HCT116 (cell line): ENCODE measurements around the gene TET3.

ENCODE experiments used
- EZH2phosphoT487 ChIP-seq: fragments of 200-600 bp; IDR thresholded peaks from 2 replicates; pipeline ENCODE4 v1.6.1; 2018; ENCODE audit warnings: antibody characterized with exemption, borderline replicate concordance
- JUND ChIP-seq: IDR thresholded peaks from 2 replicates; pipeline ENCODE4 v1.6.1; 2012
- POLR2A ChIP-seq: IDR thresholded peaks from 2 replicates; pipeline ENCODE4 v1.7.0; 2011; ENCODE audit warnings: borderline replicate concordance; ENCODE audit not compliant: insufficient read depth, insufficient read length; ENCODE audit errors: extremely low read depth
- RAD21 ChIP-seq: IDR thresholded peaks from 2 replicates; pipeline ENCODE4 v1.6.1; 2012; ENCODE audit warnings: low read depth, mild to moderate bottlenecking
- YY1 ChIP-seq: IDR thresholded peaks from 2 replicates; pipeline ENCODE4 v1.6.1; 2011; ENCODE audit warnings: low read length, low read depth, moderate library complexity, mild to moderate bottlenecking; ENCODE audit not compliant: insufficient replicate concordance; ENCODE audit errors: extremely low read depth
- TF ChIP-seq, protein P1 (sequence below), 3 experiments: fragments of 200-600 bp in 1 of 3; sonication (generic) in 1 of 3; IDR thresholded peaks in 2 of 3; conservative IDR thresholded peaks in 1 of 3; 2 replicates each; pipeline ENCODE4 v1.5.1; 2012 to 2017; ENCODE audit warnings: low read depth in 2 of 3, low read length in 2 of 3, antibody characterized with exemption in 1 of 3, borderline replicate concordance in 1 of 3, control low read depth in 1 of 3, mild to moderate bottlenecking in 1 of 3, mixed read lengths in 1 of 3, mixed run types in 1 of 3, moderate library complexity in 1 of 3; ENCODE audit not compliant: insufficient read depth in 1 of 3
- TF ChIP-seq, protein P2 (sequence below): IDR thresholded peaks from 2 replicates; pipeline ENCODE4 v1.6.1; 2012
- TF ChIP-seq, protein P3 (sequence below): IDR thresholded peaks from 2 replicates; pipeline ENCODE4 v1.6.1; 2011; ENCODE audit warnings: mild to moderate bottlenecking, low read length, moderate library complexity; ENCODE audit not compliant: insufficient replicate concordance; ENCODE audit errors: extremely low read depth

DNA sequence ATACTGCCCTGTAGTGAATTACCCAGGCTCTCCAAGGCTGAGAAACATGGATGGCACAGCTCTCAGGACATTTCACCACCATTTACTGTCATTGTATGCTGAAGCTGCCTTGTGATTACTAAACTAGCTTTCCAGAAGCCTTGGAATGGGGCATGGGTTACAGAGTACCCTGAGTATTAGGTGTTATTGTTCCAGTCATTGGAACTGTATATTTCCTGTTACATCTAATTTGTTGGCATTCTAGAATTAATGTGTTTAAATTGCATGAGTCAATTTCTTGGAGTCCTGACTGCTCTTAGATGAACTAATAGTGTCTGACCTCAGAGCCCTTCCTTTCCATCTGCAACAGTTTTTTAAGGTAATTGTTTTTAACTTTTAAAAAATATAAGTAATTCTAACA lies 49.1 kb upstream of the TET3 start:
- TF ChIP-seq, protein P1, sequence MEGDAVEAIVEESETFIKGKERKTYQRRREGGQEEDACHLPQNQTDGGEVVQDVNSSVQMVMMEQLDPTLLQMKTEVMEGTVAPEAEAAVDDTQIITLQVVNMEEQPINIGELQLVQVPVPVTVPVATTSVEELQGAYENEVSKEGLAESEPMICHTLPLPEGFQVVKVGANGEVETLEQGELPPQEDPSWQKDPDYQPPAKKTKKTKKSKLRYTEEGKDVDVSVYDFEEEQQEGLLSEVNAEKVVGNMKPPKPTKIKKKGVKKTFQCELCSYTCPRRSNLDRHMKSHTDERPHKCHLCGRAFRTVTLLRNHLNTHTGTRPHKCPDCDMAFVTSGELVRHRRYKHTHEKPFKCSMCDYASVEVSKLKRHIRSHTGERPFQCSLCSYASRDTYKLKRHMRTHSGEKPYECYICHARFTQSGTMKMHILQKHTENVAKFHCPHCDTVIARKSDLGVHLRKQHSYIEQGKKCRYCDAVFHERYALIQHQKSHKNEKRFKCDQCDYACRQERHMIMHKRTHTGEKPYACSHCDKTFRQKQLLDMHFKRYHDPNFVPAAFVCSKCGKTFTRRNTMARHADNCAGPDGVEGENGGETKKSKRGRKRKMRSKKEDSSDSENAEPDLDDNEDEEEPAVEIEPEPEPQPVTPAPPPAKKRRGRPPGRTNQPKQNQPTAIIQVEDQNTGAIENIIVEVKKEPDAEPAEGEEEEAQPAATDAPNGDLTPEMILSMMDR (IDR thresholded peaks at IDR 0.05 in 2 of 3, conservative IDR thresholded peaks at IDR 0.05 in 1 of 3; ENCODE audit: borderline replicate concordance in 1 of 3, insufficient read depth in 1 of 3, low read depth in 2 of 3, low read length in 2 of 3), result no peak
- no peak for TF ChIP-seq EZH2phosphoT487
- TF ChIP-seq, protein P2, sequence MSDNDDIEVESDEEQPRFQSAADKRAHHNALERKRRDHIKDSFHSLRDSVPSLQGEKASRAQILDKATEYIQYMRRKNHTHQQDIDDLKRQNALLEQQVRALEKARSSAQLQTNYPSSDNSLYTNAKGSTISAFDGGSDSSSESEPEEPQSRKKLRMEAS, result no peak
- TF ChIP-seq POLR2A, result no peak
- TF ChIP-seq, protein P3, sequence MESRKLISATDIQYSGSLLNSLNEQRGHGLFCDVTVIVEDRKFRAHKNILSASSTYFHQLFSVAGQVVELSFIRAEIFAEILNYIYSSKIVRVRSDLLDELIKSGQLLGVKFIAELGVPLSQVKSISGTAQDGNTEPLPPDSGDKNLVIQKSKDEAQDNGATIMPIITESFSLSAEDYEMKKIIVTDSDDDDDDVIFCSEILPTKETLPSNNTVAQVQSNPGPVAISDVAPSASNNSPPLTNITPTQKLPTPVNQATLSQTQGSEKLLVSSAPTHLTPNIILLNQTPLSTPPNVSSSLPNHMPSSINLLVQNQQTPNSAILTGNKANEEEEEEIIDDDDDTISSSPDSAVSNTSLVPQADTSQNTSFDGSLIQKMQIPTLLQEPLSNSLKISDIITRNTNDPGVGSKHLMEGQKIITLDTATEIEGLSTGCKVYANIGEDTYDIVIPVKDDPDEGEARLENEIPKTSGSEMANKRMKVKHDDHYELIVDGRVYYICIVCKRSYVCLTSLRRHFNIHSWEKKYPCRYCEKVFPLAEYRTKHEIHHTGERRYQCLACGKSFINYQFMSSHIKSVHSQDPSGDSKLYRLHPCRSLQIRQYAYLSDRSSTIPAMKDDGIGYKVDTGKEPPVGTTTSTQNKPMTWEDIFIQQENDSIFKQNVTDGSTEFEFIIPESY, result no peak
- no peak for TF ChIP-seq RAD21
- no peak for TF ChIP-seq YY1
- no peak for TF ChIP-seq JUND
